GM15510 (cell line): ENCODE data around the gene IQCF2.

Source experiments
- POLR2A ChIP-seq: IDR thresholded peaks from 3 replicates; pipeline ENCODE4 v1.6.1; 2011; ENCODE audit warnings: borderline replicate concordance; ENCODE audit not compliant: insufficient read length; ENCODE audit errors: extremely low read depth

The IQCF2 gene

GRCh38 chr3:51873253-51873766 lies 11.9 kb downstream of the IQCF2 start:
- TF ChIP-seq POLR2A = no peak

- TF ChIP-seq POLR2A = no peak
These were observed 12.5 kb downstream of the IQCF2 start for GRCh38 chr3:51873876-51874275.

GRCh38 chr3:51874411-51874810 lies 13.0 kb downstream of the IQCF2 start:
- no peak for TF ChIP-seq POLR2A

GRCh38 chr3:51874889-51875288 lies 13.5 kb downstream of the IQCF2 start:
- no peak for TF ChIP-seq POLR2A

GRCh38 chr3:51875501-51875900 lies 14.1 kb downstream of the IQCF2 start, which contains the start of gene IQCF5:
Gene IQCF5, minus strand, starts transcription at chr3:51875601. Its CDS starts 70 bp downstream, at chr3:51875531.
- no peak for TF ChIP-seq POLR2A

GRCh38 chr3:51876186-51876585 lies 14.8 kb downstream of the IQCF2 start:
- no peak for TF ChIP-seq POLR2A

GRCh38 chr3:51879937-51880336 lies 18.5 kb downstream of the IQCF2 start:
- no peak for TF ChIP-seq POLR2A

GRCh38 chr3:51886447-51886846 lies 25.0 kb downstream of the IQCF2 start:
- TF ChIP-seq POLR2A = no peak

- TF ChIP-seq POLR2A = no peak
These were observed 26.2 kb downstream of the IQCF2 start for GRCh38 chr3:51887620-51888019.

GRCh38 chr3:51888463-51889105 lies 27.2 kb downstream of the IQCF2 start:
- no peak for TF ChIP-seq POLR2A

GRCh38 chr3:51891242-51892039 lies 30.0 kb downstream of the IQCF2 start:
- no peak for TF ChIP-seq POLR2A

- no peak for TF ChIP-seq POLR2A
These were observed 33.0 kb downstream of the IQCF2 start for GRCh38 chr3:51894391-51894790.

- no peak for TF ChIP-seq POLR2A
These were observed 33.5 kb downstream of the IQCF2 start for GRCh38 chr3:51894939-51895338.

- TF ChIP-seq POLR2A = no peak
These were observed 35.3 kb downstream of the IQCF2 start for GRCh38 chr3:51896607-51897305.

- no peak for TF ChIP-seq POLR2A
These were observed 36.0 kb downstream of the IQCF2 start for GRCh38 chr3:51897391-51897790.
